ENCODE data around the gene HDDC3. TPM values are rescaled to one million over a fixed set of nuclear protein-coding genes. Genes with fewer than 3 reads are reported as not detected.
"Not testable (repeated sequence)": the region's sequence is repeated elsewhere in the genome, so short reads cannot be mapped to it uniquely, and the experiment has no call there.

Gene HDDC3
- total RNA-seq, 2 experiments from 2014 or later = 31.8 to 38.6 TPM

DNA sequence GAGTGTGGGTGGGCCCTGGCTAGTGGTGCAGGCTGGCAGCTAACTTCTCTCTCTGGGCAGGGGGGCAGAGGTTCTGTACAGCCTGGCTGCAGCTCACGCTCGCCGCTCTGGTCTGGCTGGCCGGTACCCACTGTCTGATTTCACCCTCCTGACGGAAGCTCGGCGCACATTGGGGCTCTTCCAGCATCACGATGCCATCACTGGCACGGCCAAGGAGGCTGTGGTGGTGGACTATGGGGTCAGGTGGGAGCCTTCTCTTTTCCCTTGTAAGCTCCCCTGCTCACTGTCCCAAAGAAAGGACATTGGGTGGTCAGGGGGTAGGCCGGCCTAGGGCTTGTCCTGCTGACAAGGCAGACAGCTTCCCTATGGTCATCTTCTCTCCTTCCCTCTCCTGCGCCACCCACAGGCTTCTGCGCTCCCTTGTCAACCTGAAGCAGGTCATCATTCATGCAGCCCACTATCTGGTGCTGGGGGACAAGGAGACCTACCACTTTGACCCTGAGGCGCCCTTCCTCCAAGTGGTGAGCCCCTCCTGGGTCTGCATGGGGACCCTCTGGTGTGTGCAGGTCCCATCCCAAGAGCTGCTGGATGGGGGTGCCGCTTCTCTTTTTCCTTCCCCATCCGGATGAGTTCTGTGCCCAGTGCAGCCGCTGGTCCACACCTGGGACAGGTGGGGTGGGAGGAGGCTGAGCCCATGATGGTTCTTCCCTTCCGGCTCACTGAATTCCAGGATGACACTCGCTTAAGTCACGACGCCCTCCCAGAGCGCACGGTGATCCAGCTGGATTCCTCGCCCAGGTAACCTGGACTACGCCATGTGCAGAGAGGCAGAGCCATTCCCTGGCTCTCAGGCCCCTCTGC lies 21.7 kb downstream of the HDDC3 start:
- ChIA-PET CTCF (ENCODE audit: unreplicated experiment) (no interaction called here), POLR2A (no interaction called here)
- no peak for TF ChIP-seq EZH2phosphoT487 (IDR thresholded peaks at IDR 0.05; ENCODE audit: borderline replicate concordance, low read depth, low read length)
- TF ChIP-seq, protein P1, sequence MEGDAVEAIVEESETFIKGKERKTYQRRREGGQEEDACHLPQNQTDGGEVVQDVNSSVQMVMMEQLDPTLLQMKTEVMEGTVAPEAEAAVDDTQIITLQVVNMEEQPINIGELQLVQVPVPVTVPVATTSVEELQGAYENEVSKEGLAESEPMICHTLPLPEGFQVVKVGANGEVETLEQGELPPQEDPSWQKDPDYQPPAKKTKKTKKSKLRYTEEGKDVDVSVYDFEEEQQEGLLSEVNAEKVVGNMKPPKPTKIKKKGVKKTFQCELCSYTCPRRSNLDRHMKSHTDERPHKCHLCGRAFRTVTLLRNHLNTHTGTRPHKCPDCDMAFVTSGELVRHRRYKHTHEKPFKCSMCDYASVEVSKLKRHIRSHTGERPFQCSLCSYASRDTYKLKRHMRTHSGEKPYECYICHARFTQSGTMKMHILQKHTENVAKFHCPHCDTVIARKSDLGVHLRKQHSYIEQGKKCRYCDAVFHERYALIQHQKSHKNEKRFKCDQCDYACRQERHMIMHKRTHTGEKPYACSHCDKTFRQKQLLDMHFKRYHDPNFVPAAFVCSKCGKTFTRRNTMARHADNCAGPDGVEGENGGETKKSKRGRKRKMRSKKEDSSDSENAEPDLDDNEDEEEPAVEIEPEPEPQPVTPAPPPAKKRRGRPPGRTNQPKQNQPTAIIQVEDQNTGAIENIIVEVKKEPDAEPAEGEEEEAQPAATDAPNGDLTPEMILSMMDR (conservative IDR thresholded peaks at IDR 0.05; ENCODE audit: low read length) = no peak
- DNase-seq (ENCODE audit: low spot score) = no peak
- Histone ChIP-seq H3K9me2 (ENCODE audit: insufficient read depth, low read length) (no peaks in the 10 kb centered on the region), H2AFZ (ENCODE audit: low read length) (no peak overlapping the region), H3K4me1 (ENCODE audit: insufficient read depth, low read length, poor library complexity, severe bottlenecking) (peaks cover 12% of the 10 kb centered on the region), H3K4me3 (ENCODE audit: low read depth, low read length, poor library complexity, severe bottlenecking) (no peak overlapping the region), H4K20me1 (ENCODE audit: insufficient read depth, low read length) (no peaks in the 10 kb centered on the region), H3K79me2 (ENCODE audit: insufficient read depth, low read depth, low read length) (no peaks in the 10 kb centered on the region), H3K36me3 (ENCODE audit: insufficient read depth, low read length) (no peaks in the 10 kb centered on the region), H3K9me3 (ENCODE audit: low read length) (no peaks in the 10 kb centered on the region), H3K4me2 (ENCODE audit: low read length) (no peak overlapping the region), H3K27ac (ENCODE audit: low read depth, low read length, poor library complexity, severe bottlenecking) (no peak overlapping the region)
- intact Hi-C loops (cut with micrococcal nuclease; ENCODE audit: unreplicated experiment) = no loop called here
- BruUV-seq (replicated peaks) = no TSS peak

DNA sequence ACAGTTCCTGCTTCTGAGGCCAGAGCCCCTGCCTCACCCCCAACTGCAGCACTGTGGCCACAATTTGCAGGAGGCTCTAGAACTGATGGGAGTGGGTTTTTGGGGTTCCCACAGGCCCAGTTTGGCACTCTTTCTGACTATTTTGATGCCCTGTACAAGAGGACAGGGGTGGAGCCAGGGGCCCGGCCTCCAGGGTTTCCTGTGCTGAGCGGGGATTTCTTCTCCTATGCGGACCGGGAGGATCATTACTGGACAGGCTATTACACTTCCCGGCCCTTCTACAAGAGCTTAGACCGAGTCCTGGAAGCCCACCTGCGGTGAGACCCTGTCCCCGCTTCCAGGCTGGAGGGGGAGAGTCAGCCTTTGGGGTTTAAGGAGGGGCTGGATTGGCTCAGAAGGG lies 22.4 kb downstream of the HDDC3 start:
- no peak overlapping the region for H3K4me3 ChIP-seq (ENCODE audit: low read depth, low read length, poor library complexity, severe bottlenecking)
- BruUV-seq (replicated peaks) = no TSS peak
- no peak overlapping the region for H2AFZ ChIP-seq (ENCODE audit: low read length)
- no peaks in the 10 kb centered on the region for H3K9me3 ChIP-seq (ENCODE audit: low read length)
- H3K9me2 ChIP-seq (ENCODE audit: insufficient read depth, low read length) = no peaks in the 10 kb centered on the region
- POLR2A ChIA-PET = interaction anchor here (0.7 kb wide), 2 partner anchors 25 to 69 kb away, joined by 3 to 9 read pairs; partner anchors contain the start of gene UNC45A
- CTCF ChIA-PET (ENCODE audit: unreplicated experiment) = no interaction called here
- no peaks in the 10 kb centered on the region for H3K36me3 ChIP-seq (ENCODE audit: insufficient read depth, low read length)
- TF ChIP-seq, protein P1 (conservative IDR thresholded peaks at IDR 0.05; ENCODE audit: low read length) = no peak
- TF ChIP-seq EZH2phosphoT487 (IDR thresholded peaks at IDR 0.05; ENCODE audit: borderline replicate concordance, low read depth, low read length) = no peak
- H3K79me2 ChIP-seq (ENCODE audit: insufficient read depth, low read depth, low read length) = no peaks in the 10 kb centered on the region
- DNase-seq (ENCODE audit: low spot score) = no peak
- H3K27ac ChIP-seq (ENCODE audit: low read depth, low read length, poor library complexity, severe bottlenecking) = no peak overlapping the region
- no peak overlapping the region for H3K4me2 ChIP-seq (ENCODE audit: low read length)
- H4K20me1 ChIP-seq (ENCODE audit: insufficient read depth, low read length) = no peaks in the 10 kb centered on the region
- intact Hi-C loops (cut with micrococcal nuclease; ENCODE audit: unreplicated experiment) = no loop called here
- peaks cover 5% of the 10 kb centered on the region for H3K4me1 ChIP-seq (ENCODE audit: insufficient read depth, low read length, poor library complexity, severe bottlenecking)

DNA sequence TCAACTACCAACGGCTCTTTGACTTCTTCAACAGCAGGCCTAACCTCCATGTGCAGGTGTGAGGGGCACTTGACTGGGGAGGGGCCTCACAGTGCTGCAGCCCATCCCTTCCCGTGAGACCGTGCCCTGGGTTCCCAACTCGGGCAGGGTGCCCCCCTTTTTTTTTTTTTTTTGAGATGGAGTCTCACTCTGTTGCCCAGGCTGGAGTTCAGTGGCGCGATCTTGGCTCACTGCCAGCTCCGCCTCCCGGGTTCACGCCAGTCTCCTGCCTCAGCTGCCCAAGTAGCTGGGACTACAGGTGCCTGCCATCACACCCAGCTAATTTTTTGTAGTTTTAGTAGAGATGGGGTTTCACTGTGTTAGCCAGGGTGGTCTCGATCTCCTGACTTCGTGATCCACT lies 22.9 kb downstream of the HDDC3 start:
- H3K9me3 ChIP-seq (ENCODE audit: low read length); H3K4me1 ChIP-seq (ENCODE audit: insufficient read depth, low read length, poor library complexity, severe bottlenecking); H3K27ac ChIP-seq (ENCODE audit: low read depth, low read length, poor library complexity, severe bottlenecking); H3K4me2 ChIP-seq (ENCODE audit: low read length); H3K36me3 ChIP-seq (ENCODE audit: insufficient read depth, low read length); CTCF ChIA-PET (ENCODE audit: unreplicated experiment); H2AFZ ChIP-seq (ENCODE audit: low read length); H3K4me3 ChIP-seq (ENCODE audit: low read depth, low read length, poor library complexity, severe bottlenecking); BruUV-seq (replicated peaks); DNase-seq (ENCODE audit: low spot score); intact Hi-C loops (cut with micrococcal nuclease; ENCODE audit: unreplicated experiment); H3K79me2 ChIP-seq (ENCODE audit: insufficient read depth, low read depth, low read length); H4K20me1 ChIP-seq (ENCODE audit: insufficient read depth, low read length); H3K9me2 ChIP-seq (ENCODE audit: insufficient read depth, low read length): not testable (repeated sequence)
- POLR2A ChIA-PET = interaction anchor here (0.7 kb wide), 2 partner anchors 26 to 70 kb away, joined by 3 to 9 read pairs; partner anchors contain the start of gene UNC45A
